Endothelial cell of umbilical vein (primary cell): ENCODE measurements around the gene PSORS1C1. TPM values are rescaled to one million over a fixed set of nuclear protein-coding genes. Genes with fewer than 3 reads are reported as not detected.
A peak's percentile ranks its signal among the peaks of the same experiment; 100 is the strongest.

Experiments
- BruUV-seq: library from RNA; stranded (reverse); fragments of 400-500 nt; replicated peaks from 2 replicates; lab custom pipeline; 2021; lab: Mats Ljungman, UMichigan
- CTCF ChIA-PET: fragments of 300-600, 350-600 bp; sonication (Branson Sonifier 250); formaldehyde crosslinking; loops from one replicate; lab custom pipeline; 2021; ENCODE audit warnings: antibody characterized with exemption, inconsistent platforms; lab: Charles Lee
- POLR2A ChIA-PET: fragments of 300-600, 350-600 bp; sonication (Branson Sonifier 250); formaldehyde crosslinking; loops from one replicate; lab custom pipeline; 2021; ENCODE audit warnings: antibody characterized with exemption, inconsistent platforms; lab: Charles Lee
- DNase-seq: peaks from one replicate; pipeline ENCODE4 v3.0.0-alpha.2; 2011; ENCODE audit warnings: low read depth, low spot score
- FAIRE-seq: peaks from 2 replicates; lab custom pipeline; 2011; peaks lifted over from hg19 to GRCh38; lab: Jason Lieb, UNC
- H2AFZ ChIP-seq: 2 replicates; pipeline ENCODE4 v1.6.0; 2012; ENCODE audit warnings: low read depth, low read length, control low read depth, inconsistent platforms
- H3K27ac ChIP-seq: 2 replicates; pipeline ENCODE4 v1.5.1; 2011; ENCODE audit warnings: low read depth, mild to moderate bottlenecking, control low read depth, low read length, moderate library complexity; ENCODE audit not compliant: insufficient read depth
- H3K27me3 ChIP-seq, 2 experiments: 2 replicates each; pipeline versions ENCODE4 v1.6.0 to v1.6.1; 2011; ENCODE audit warnings: low read length in 2 of 2, mixed read lengths in 1 of 2; ENCODE audit not compliant: control insufficient read depth in 2 of 2, insufficient read depth in 2 of 2
- H3K36me3 ChIP-seq, 2 experiments: 2 replicates in 1 of 2; 3 replicates in 1 of 2; pipeline ENCODE4 v1.5.1; 2011; ENCODE audit warnings: low read length in 2 of 2, mild to moderate bottlenecking in 1 of 2, moderate library complexity in 1 of 2; ENCODE audit not compliant: control insufficient read depth in 2 of 2, insufficient read depth in 2 of 2; ENCODE audit errors: extremely low read depth in 1 of 2
- H3K4me1 ChIP-seq: 3 replicates; pipeline ENCODE4 v1.5.1; 2011; ENCODE audit warnings: mild to moderate bottlenecking, low read length; ENCODE audit not compliant: control insufficient read depth, insufficient read depth; ENCODE audit errors: extremely low read depth
- H3K4me2 ChIP-seq: 2 replicates; pipeline ENCODE4 v1.6.1; 2011; ENCODE audit warnings: low read length, control low read depth, mixed read lengths; ENCODE audit not compliant: insufficient read depth
- H3K4me3 ChIP-seq, 3 experiments: fragments of 200-600 bp in 1 of 3; sonication (generic), shearing (Covaris generic) in 1 of 3; replicated peaks in 1 of 3; 2 replicates each; pipeline ENCODE4 v1.5.1; 2011 to 2016; ENCODE audit warnings: control low read depth in 3 of 3, low read length in 3 of 3, mild to moderate bottlenecking in 2 of 3, inconsistent platforms in 1 of 3, low read depth in 1 of 3, moderate library complexity in 1 of 3; ENCODE audit not compliant: insufficient read depth in 1 of 3
- H3K79me2 ChIP-seq: 2 replicates; pipeline ENCODE4 v1.6.0; 2012; ENCODE audit warnings: low read length, inconsistent platforms; ENCODE audit not compliant: control insufficient read depth, insufficient read depth
- H3K9ac ChIP-seq: replicated peaks from 2 replicates; pipeline ENCODE3; 2011; ENCODE audit warnings: low read length, control low read depth; ENCODE audit not compliant: insufficient read depth; ENCODE audit errors: extremely low read depth
- H3K9me1 ChIP-seq: replicated peaks from 3 replicates; pipeline ENCODE4 v1.6.0; 2011; ENCODE audit warnings: mild to moderate bottlenecking, low read length; ENCODE audit not compliant: control insufficient read depth, insufficient read depth; ENCODE audit errors: extremely low read depth
- H3K9me3 ChIP-seq: replicated peaks from 2 replicates; pipeline ENCODE4 v1.5.1; 2012; ENCODE audit warnings: low read length, inconsistent platforms; ENCODE audit not compliant: control insufficient read depth, insufficient read depth
- H4K20me1 ChIP-seq: replicated peaks from 2 replicates; pipeline ENCODE3; 2011; ENCODE audit warnings: mild to moderate bottlenecking, low read length; ENCODE audit not compliant: control insufficient read depth, insufficient read depth; ENCODE audit errors: extremely low read depth
- FOS ChIP-seq: IDR thresholded peaks from 2 replicates; pipeline ENCODE4 v1.6.1; 2011; ENCODE audit warnings: mild to moderate bottlenecking, low read length, moderate library complexity, borderline replicate concordance; ENCODE audit not compliant: insufficient read depth
- GATA2 ChIP-seq: IDR thresholded peaks from 2 replicates; pipeline ENCODE4 v1.7.0; 2011; ENCODE audit warnings: low read depth, mild to moderate bottlenecking, moderate library complexity, mixed read lengths, low read length; ENCODE audit not compliant: insufficient read length, insufficient read depth
- JUN ChIP-seq: IDR thresholded peaks from 2 replicates; pipeline ENCODE4 v1.6.1; 2011; ENCODE audit warnings: borderline replicate concordance, low read depth; ENCODE audit not compliant: insufficient read length, insufficient read depth
- dilution Hi-C: fragments of 300-500 bp; cut with MboI; formaldehyde crosslinking; loops from one replicate; pipeline ENCODE4 v1.15.0; 2019; ENCODE audit warnings: low sequenced_read_pairs; ENCODE audit not compliant: extremely low pct_ligation_motif_present
- intact Hi-C: fragments of 100-400 bp; cut with micrococcal nuclease; formaldehyde crosslinking; loops from one replicate; pipeline ENCODE4 v1.10.0; 2022
- polyA plus RNA-seq, 4 experiments: library from polyadenylated mRNA; depleted of rRNA in 3 of 4; stranded (reverse) in 3 of 4; unstranded in 1 of 4; fragments of >200 nt; gene quantifications; 2 replicates each; pipeline versions ENCODE4 v1.2.1 to v1.2.3, GENCODE V29; 2011 to 2012; ENCODE audit warnings: missing spikeins in 1 of 4
- total RNA-seq: library from RNA; stranded (reverse); gene quantifications from 2 replicates; pipeline ENCODE4 v1.2.3, GENCODE V29; 2021
- TF ChIP-seq, protein P1 (sequence below), 2 donors: IDR thresholded peaks; 1 replicate in 1 of 2; 2 replicates in 1 of 2; pipeline ENCODE4 v1.5.1; 2011; ENCODE audit warnings: low read length in 2 of 2, mild to moderate bottlenecking in 2 of 2, moderate library complexity in 2 of 2, control low read depth in 1 of 2, inconsistent platforms in 1 of 2, low read depth in 1 of 2; ENCODE audit not compliant: insufficient read depth in 1 of 2; ENCODE audit errors: extremely low read depth in 1 of 2

PSORS1C1 gene
- total and polyA plus RNA-seq, 2 donors (not counting 3 experiments of a cell fraction or from before 2014, with no cell fraction given) = 1.1 to 13.2 TPM

DNA sequence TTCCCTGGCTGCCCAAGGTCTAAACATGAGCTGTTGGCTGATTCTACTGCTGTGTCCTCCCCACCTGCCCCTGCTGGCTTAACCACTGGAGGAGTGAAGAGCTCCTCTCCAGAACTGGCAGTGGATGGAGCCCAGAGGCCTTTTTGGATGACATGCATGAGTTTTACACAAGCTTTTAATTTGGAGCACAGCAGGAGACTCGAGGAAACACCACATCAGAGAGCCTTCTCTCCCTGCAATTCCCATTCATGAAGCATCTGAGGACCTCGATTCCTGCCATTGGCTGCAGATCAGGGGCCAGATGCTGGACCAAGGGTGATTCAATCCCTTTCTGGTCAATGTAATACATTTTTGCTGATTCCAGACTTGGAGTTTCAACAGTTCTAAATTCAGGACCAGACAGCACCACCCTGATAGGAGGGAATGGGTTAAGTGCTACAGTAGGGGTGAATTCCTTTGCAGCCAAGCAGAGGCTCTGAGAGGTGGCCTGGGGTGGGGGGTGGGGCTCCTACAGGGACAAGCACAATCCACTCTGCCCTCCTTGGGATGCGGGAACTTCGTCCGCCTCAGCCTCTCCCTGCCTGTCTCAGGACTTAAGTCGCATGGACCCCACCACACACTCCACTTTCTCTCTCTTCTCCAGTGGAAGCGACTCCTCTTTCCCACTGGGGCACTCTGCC, 599 bp upstream of the PSORS1C1 start:
- Histone ChIP-seq H3K27ac (peak overlapping the region; percentile 51), H3K9me3 (no peaks in the 10 kb centered on the region), H4K20me1 (no peaks in the 10 kb centered on the region), H3K4me2 (peak overlapping the region; percentile 53), H3K79me2 (no peaks in the 10 kb centered on the region), H3K36me3 (no peaks in the 10 kb centered on the region), H3K9me1 (no peaks in the 10 kb centered on the region), H3K4me1 (peaks cover 21% of the 10 kb centered on the region), H3K4me3 (no peak overlapping the region), H2AFZ (peak overlapping the region; percentile 93), H3K9ac (no peak overlapping the region), H3K27me3 (peaks cover 5 to 12% of the 10 kb centered on the region in 2 experiments)
- ChIA-PET POLR2A (interaction anchor here (0.6 to 2.2 kb wide), 6 partner anchors 11 to 557 kb away, joined by 3 to 8 read pairs (median 4); partner anchors contain the start of gene PRR3), CTCF (interaction anchor here (0.6 to 8.2 kb wide), 17 partner anchors 11 to 1840 kb away, joined by 3 to 102 read pairs (median 5); partner anchors contain the start of genes GTF2H4 and VARS2)
- dilution Hi-C loops = no loop called here
- no TSS peak for BruUV-seq
- DNase-seq = no peak
- intact Hi-C loops = loop anchor here (1.0 kb wide), 2 partner anchors 20 to 27 kb away; no protein-coding TSS in a partner anchor
- TF ChIP-seq FOS = no peak
- no peak for TF ChIP-seq GATA2
- no peak for FAIRE-seq

DNA sequence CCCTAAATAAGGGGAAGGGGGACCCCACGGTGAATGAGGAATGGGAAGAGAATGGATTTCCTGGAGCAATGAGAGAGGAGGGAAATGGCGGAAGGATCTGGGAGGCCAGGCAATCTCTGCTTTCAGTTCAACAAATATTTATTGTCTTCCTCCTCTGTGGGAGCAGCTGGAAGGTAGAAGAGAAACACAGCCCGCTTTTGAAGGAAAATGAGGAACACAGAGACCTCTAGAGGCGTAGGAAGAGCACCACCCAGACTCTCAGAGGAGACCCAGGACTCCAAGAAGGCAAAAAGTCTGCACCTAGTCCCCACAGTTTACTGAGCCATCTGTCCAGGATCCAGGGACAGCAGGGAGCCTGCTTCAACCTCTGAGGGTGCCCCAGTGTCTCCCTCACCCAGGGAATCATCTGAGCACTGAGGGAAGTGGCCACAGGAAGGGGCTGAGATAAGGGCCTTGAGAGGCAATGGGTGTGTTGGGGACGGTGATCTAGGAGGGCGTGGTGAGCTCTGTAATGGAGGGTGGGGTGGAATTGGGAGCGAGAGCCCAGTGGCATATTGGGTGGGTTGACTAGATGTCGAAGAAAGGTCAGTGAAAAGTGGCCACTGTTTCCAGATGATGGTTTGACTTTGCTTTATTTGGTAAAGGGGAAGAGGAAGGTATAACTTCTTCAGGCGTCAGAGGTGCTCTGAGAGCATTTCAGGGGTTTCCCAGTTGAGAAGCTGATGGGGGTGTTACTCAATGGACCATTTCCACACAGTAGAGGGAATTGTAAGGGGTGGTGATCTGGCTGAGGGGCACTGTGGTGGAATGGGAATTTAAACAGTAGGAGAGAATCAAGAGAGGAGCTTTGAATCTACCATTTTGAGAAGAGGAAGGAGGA, 610 bp downstream of the PSORS1C1 start:
- H3K9me1 ChIP-seq = no peaks in the 10 kb centered on the region
- dilution Hi-C loops (no loop called here), intact Hi-C loops (loop anchor here (1.0 kb wide), 2 partner anchors 21 to 28 kb away; no protein-coding TSS in a partner anchor)
- no peaks in the 10 kb centered on the region for H3K36me3 ChIP-seq
- BruUV-seq = TSS peak; percentile 48
- peak overlapping the region; percentile 93 for H2AFZ ChIP-seq
- H3K27me3 ChIP-seq = peaks cover 4 to 6% of the 10 kb centered on the region in 2 experiments
- TF ChIP-seq, protein P1, sequence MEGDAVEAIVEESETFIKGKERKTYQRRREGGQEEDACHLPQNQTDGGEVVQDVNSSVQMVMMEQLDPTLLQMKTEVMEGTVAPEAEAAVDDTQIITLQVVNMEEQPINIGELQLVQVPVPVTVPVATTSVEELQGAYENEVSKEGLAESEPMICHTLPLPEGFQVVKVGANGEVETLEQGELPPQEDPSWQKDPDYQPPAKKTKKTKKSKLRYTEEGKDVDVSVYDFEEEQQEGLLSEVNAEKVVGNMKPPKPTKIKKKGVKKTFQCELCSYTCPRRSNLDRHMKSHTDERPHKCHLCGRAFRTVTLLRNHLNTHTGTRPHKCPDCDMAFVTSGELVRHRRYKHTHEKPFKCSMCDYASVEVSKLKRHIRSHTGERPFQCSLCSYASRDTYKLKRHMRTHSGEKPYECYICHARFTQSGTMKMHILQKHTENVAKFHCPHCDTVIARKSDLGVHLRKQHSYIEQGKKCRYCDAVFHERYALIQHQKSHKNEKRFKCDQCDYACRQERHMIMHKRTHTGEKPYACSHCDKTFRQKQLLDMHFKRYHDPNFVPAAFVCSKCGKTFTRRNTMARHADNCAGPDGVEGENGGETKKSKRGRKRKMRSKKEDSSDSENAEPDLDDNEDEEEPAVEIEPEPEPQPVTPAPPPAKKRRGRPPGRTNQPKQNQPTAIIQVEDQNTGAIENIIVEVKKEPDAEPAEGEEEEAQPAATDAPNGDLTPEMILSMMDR (IDR thresholded peaks at IDR 0.05; ENCODE audit: extremely low read depth in 1 of 2, insufficient read depth in 1 of 2, low read depth in 1 of 2, low read length in 2 of 2) = peak; percentile 13 to 20
- TF ChIP-seq JUN = no peak
- H3K9me3 ChIP-seq = no peaks in the 10 kb centered on the region
- peaks cover 21% of the 10 kb centered on the region for H3K4me1 ChIP-seq
- peak overlapping the region; percentile 53 for H3K4me2 ChIP-seq
- DNase-seq (peak; percentile 51), FAIRE-seq (peak; percentile 85)
- POLR2A ChIA-PET = interaction anchor here (0.6 to 2.2 kb wide), 4 partner anchors 21 to 558 kb away, joined by 3 to 8 read pairs (median 4); partner anchors contain the start of gene PRR3
- H3K79me2 ChIP-seq = no peaks in the 10 kb centered on the region
- H4K20me1 ChIP-seq = no peaks in the 10 kb centered on the region
- peak overlapping the region; percentile 38 for H3K9ac ChIP-seq
- H3K27ac ChIP-seq = peak overlapping the region; percentile 51
- peak overlapping the region in 1 of 3 experiments; percentile 3 for H3K4me3 ChIP-seq
- CTCF ChIA-PET = interaction anchor here (0.6 to 8.2 kb wide), 25 partner anchors 12 to 1839 kb away, joined by 3 to 102 read pairs (median 4); partner anchors contain the start of genes GTF2H4, MUCL3 and VARS2
